Stimulated activated CD4-positive, alpha-beta T cell treated with anti-CD3 and anti-CD28 coated beads, Interleukin-12 subunit alpha, Interleukin-12 subunit beta, amount 100 ng/mL, for 24 hours (primary cell): Measurements from ENCODE around the gene UBAC2.

ENCODE experiments used
- DNase-seq, 2 experiments: peaks; one replicate each; pipeline ENCODE4 v3.0.0-alpha.2; 2020; ENCODE audit warnings: low read depth in 2 of 2

UBAC2 gene

DNA sequence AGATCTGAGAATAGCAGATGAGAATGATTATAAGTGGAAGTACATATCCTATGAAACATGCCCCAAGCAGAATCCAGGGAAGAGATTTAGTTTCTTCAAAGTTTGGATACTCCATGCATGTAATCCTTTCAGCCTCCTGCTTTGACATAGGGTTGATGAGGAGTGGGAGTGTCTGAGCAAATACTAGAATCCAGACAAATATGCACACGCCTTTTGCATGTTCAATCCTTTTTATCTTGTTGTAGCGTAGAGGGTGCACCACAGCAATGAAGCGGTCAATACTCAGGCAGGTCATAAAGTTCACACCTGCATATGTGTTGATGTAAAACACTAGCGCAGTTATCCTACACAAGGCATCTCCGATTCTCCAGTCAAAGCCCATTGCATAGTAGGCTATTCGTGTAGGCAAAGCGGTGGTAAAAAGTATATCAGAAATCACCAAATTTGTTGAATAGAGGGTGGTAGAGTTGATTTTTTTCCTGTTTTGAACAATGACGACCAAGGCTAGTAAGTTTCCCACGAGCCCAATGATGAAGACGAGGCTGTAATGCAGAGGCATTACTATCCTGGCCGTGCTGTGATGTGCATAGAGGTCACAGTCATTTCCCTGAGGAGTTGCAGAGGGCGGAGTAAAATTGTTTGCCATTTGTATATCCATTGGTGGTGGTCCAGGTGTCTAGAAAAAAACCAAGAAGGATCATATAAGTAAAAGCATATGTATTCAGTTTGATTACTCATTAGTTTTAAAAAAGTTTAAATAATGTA is 95.0 kb downstream of the UBAC2 start:
- no peak for DNase-seq

DNA sequence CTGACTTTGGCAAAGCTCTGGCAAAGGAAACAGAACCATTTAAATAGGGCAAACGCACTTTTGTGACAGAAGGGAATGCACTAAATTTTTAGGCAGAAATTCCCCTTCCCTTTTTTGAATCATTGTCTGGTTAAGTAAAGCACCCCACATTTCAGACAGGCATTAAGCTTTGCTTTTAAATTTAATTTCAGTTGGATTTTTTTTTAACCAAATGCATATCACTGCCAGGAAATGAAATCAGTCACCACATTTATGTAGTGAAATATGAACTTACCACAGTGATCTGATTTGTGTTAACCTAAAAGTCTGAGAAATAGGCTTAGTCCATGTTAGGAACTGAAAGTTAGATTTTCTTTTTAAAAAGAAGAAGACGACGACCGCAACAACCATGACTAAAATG is 95.7 kb downstream of the UBAC2 start:
- no peak for DNase-seq

DNA sequence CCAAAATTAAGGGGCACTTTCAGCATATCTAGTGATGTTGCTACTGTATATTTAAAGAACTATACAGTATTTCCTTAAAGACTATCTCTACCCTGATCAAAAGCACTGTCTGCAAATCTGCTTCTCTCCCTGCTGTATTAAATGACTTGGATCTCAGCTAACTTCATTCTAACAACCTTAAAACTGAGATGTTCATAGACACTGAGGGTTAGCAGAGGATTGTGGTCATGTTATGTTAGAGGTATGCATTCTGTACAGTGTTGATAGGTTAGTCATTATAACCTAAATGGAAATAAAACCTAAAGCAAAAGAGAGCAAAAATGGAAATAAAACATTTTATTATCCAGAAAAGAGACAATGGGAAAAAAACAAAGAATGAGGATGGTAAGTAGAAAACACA is 96.7 kb downstream of the UBAC2 start:
- no peak for DNase-seq

DNA sequence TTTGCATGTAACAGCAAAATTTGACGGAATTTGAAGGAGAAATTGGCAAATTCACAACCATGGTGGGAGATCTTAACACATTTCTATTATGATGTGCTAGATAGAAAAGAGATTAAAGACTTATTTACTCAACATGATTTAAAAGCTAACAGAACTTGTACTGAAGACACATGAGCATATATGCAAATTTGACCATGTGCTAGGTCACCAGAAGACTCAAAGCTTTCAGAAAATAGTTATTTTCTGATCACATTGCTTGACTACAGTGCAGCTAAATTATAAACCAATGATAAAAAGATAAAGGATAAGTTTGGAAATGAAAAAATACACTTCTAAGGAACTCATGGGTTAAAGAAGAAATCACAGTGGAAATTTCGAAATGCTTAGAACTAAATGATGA is 97.4 kb downstream of the UBAC2 start:
- DNase-seq: no peak

- no peak for DNase-seq
Measured at GRCh38 chr13:99299256-99299919, 98.7 kb downstream of the UBAC2 start.

GRCh38 chr13:99299920-99300341 is 99.3 kb downstream of the UBAC2 start:
- DNase-seq: no peak

DNA sequence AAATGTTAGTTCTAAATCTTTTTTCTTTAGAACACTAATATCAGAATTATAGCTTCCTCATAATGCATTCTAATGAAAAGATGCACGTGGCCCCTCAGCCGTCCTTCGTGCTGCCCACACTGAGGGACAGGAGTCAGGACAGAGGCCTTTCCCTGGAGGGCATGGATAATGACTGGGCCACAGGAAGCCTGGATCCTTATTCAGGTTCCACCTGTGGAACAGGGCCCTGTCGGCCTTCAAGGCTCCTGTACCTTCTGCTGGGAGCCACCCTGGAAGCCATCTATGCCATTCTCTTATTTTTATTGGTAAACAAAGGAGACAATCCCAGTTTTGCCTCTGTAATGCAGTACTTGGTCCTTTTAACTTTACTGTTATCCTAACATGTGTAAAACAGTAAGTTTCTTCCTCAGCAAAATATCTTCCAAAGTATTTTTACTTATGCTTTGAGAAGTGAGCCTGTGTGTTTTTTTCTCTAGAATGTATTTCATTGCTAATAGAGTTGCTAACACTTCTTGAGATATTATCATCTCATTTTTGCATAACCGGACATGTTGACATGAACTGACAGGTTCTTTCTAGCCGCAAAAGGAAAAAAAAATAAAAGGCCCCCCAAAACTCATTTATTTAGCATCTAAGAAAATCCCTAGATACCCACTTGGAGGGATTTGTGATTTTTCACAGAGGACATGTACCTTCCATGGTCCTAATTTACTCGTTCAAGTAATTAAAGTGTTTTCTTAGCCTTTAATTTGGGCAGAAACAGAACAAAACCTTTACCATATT is 100.6 kb downstream of the UBAC2 start:
- DNase-seq: no peak

DNA sequence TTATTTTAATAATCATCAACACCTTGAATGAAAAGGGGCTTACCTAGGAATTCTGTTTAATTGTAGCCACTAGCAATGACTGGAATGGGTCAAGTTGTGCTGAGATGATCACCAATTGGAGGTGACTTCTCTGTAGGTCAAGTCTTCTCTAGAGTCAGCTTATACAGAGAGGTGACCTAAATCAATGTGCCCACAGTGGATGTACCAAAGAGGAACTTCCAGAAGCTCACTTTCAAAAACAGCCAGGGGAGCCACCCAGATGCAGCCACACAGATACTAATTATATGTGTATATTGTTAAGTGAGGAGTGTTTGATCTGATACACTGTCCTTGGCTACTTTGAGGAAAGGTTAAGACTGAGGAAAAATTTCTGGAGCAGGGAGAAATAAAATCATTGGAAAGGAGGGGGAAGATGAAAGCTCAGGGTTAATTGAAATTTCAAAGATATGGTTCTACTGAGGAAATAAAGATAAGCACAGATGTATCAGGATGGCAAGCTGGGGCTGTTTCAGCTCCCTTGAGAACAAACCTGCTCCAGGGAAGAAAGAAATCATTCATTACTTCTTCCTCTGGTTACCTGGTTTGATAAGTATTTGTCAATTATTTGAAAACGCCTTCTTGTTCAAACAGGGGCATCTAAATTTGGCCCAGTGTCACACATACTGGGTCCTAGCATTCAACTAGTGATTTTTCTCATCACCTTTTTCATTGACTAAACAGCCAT is 101.4 kb downstream of the UBAC2 start:
- DNase-seq: no peak

GRCh38 chr13:99302637-99303505 is 102.2 kb downstream of the UBAC2 start:
- DNase-seq: no peak

- peak in 1 of 2 experiments; percentile 60 for DNase-seq
Measured at GRCh38 chr13:99303863-99304521, 103.3 kb downstream of the UBAC2 start.

- DNase-seq: no peak
Measured at GRCh38 chr13:99304541-99304940, 103.9 kb downstream of the UBAC2 start.

DNA sequence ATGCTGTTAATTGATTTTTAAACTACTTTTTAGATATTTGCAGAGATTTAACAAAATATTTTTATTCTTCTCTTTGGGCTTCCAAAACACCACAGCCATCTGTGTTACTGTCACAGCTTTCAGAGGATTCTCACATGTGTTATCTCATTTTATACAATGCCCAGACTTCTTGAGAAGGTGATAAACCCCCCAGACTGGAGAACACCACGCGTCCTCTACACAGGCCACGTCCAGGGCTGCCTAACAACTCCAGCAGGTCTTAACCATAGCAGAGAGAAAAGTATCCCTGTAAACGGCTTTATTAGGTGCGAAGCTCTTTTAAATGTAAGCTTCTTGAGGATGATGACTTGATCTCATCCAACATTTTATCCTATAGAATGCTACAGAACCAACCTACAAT is 104.5 kb downstream of the UBAC2 start:
- DNase-seq: no peak

- DNase-seq: no peak
Measured at GRCh38 chr13:99305566-99305965, 104.9 kb downstream of the UBAC2 start.

GRCh38 chr13:99307247-99307646 is 106.6 kb downstream of the UBAC2 start, which contains the start of gene GPR183:
TSS of gene GPR183 (minus strand) at chr13:99307399. CDS start at chr13:99296145, 11,254 bp downstream.
- DNase-seq: no peak

GRCh38 chr13:99307648-99308339 is 107.1 kb downstream of the UBAC2 start:
- DNase-seq: peak; percentile 59 to 75

DNA sequence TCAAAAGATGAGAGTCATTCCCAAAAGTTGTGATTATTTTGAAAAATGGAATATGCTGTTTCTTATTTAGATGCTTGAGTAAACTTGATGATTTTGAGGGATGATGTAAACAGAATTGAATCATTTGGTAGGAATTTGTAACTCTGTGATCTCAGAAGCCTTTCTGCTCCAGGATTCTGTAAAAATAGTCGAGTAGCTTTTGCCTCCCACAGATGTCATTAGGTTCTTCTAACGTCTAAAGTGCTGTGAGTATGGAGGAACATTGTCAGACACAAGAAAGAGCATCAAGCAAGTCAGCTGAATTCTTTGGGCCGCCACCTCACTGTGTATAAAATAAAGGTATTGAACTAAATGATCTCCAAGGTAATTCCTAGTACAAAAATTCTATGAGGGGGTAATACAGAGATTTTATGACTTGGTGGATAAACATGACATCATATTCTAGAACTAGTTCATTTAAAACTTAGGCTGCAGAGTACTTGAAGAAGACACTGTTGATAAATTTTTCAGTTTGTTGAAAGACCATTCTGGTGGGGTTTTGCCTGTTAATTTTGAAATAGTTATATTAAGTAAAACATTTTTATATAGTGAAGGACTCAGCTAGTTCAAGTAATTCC is 107.9 kb downstream of the UBAC2 start:
- no peak for DNase-seq

GRCh38 chr13:99310382-99311031 is 109.9 kb downstream of the UBAC2 start:
- DNase-seq: no peak

- no peak for DNase-seq
Measured at GRCh38 chr13:99311137-99311536, 110.5 kb downstream of the UBAC2 start.
